ENCODE data around the gene CYP46A1. TPM values are rescaled to one million over a fixed set of nuclear protein-coding genes. Genes with fewer than 3 reads are reported as not detected.

Gene CYP46A1
- total and polyA plus RNA-seq, 12 donors: 0.67 to 5.9 (median 2.1) TPM

- TF ChIP-seq POLR2A (IDR thresholded peaks at IDR 0.05): no peak
- TF ChIP-seq, protein P1, sequence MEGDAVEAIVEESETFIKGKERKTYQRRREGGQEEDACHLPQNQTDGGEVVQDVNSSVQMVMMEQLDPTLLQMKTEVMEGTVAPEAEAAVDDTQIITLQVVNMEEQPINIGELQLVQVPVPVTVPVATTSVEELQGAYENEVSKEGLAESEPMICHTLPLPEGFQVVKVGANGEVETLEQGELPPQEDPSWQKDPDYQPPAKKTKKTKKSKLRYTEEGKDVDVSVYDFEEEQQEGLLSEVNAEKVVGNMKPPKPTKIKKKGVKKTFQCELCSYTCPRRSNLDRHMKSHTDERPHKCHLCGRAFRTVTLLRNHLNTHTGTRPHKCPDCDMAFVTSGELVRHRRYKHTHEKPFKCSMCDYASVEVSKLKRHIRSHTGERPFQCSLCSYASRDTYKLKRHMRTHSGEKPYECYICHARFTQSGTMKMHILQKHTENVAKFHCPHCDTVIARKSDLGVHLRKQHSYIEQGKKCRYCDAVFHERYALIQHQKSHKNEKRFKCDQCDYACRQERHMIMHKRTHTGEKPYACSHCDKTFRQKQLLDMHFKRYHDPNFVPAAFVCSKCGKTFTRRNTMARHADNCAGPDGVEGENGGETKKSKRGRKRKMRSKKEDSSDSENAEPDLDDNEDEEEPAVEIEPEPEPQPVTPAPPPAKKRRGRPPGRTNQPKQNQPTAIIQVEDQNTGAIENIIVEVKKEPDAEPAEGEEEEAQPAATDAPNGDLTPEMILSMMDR (IDR thresholded peaks at IDR 0.05): no peak
- no peaks in the 10 kb centered on the region for H3K9me3 ChIP-seq (replicated peaks in 1 of 3)
- H3K4me1 ChIP-seq (replicated peaks in 1 of 2): no peaks in the 10 kb centered on the region
- no peak overlapping the region for H3K4me3 ChIP-seq
- 82 to 90% (median 88%) methylated on average over 8 to 9 of the region's 9 CpGs for WGBS, 4 donors
- H3K27ac ChIP-seq: no peak overlapping the region
- intact Hi-C loops (cut with DNase I): no loop called here
- no peaks in the 10 kb centered on the region for H3K27me3 ChIP-seq
- no peaks in the 10 kb centered on the region for H3K36me3 ChIP-seq (replicated peaks in 1 of 2)
- no peak for DNase-seq
These were observed 9.9 kb upstream of the CYP46A1 start for GRCh38 chr14:99674064-99674650.

DNA sequence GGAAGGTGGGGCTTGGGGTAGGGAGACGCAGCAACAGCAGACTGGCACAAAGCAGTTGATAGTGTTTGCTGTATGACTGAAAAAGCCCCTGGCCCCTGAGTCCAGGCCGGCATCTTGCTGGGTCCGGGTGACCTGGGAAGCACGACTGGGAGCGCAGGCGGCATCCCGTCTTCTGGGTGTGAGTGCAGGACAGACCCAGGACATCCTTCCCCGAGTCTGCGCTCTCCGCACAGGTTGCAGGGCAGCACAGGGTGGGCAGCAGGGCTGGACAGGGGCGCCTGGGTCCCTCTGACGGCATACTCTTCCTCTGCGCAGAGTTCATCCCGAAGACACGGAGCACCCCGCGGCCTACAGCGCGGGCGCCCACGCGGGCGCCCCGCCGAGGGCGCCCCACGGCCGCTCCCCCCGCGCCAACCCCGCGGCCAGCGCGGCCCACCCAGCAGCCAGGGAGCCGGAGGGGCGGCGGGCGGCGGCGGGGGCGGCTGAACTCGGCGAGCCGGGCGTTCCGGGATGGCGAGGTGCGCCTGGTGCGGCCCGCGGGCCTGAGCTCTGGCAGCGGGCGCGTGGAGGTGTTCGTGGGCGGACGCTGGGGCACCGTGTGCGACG lies 9.2 kb upstream of the CYP46A1 start:
- Histone ChIP-seq H3K27ac (no peak overlapping the region), H3K27me3 (no peaks in the 10 kb centered on the region), H3K36me3 (replicated peaks in 1 of 2) (no peaks in the 10 kb centered on the region), H3K9me3 (replicated peaks in 1 of 3) (no peaks in the 10 kb centered on the region), H3K4me1 (replicated peaks in 1 of 2) (no peaks in the 10 kb centered on the region), H3K4me3 (no peak overlapping the region)
- 43 to 82% (median 61%) methylated on average over 19 to 60 of the region's 60 CpGs for WGBS, 4 donors
- intact Hi-C loops (cut with DNase I): loop anchor here in 1 of 2 donors (5.0 kb wide), 1 partner anchor 212 kb away; no protein-coding TSS in a partner anchor
- no peak for TF ChIP-seq POLR2A (IDR thresholded peaks at IDR 0.05)
- TF ChIP-seq, protein P1 (IDR thresholded peaks at IDR 0.05): no peak
- no peak for DNase-seq

- TF ChIP-seq, protein P1 (IDR thresholded peaks at IDR 0.05): no peak
- no peak for TF ChIP-seq POLR2A (IDR thresholded peaks at IDR 0.05)
- Histone ChIP-seq H3K36me3 (replicated peaks in 1 of 2) (no peaks in the 10 kb centered on the region), H3K27ac (no peak overlapping the region), H3K9me3 (replicated peaks in 1 of 3) (no peaks in the 10 kb centered on the region), H3K4me1 (replicated peaks in 1 of 2) (no peaks in the 10 kb centered on the region), H3K27me3 (no peaks in the 10 kb centered on the region), H3K4me3 (no peak overlapping the region)
- DNase-seq: no peak
- 38 to 90% (median 65%) methylated on average over 4 to 42 of the region's 42 CpGs for WGBS, 4 donors
- intact Hi-C loops (cut with DNase I): loop anchor here in 1 of 2 donors (5.0 kb wide), 1 partner anchor 212 kb away; no protein-coding TSS in a partner anchor
These were observed 8.7 kb upstream of the CYP46A1 start for GRCh38 chr14:99675382-99675835.

DNA sequence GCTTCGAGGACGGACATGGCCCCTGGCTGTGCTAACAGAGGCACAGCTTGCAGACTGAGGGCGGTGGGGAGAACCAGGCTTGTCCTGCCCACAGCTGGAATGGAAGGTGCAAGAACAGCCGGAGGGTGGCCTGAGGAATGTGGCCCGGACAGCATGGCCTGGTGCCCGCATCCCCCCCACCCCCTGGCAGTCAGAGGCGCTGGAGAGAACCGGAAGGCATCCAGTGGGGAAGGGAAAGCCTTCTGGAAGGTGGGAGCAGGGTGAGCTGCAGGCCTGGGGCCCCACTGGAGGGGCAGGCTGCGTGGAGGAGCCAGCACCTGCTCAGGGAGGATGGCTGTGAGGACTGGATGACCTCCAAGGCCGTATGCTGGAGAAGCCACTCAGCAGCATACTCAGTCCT lies 8.1 kb upstream of the CYP46A1 start:
- no peak for TF ChIP-seq POLR2A (IDR thresholded peaks at IDR 0.05)
- TF ChIP-seq, protein P1 (IDR thresholded peaks at IDR 0.05): no peak
- Histone ChIP-seq H3K27me3 (no peaks in the 10 kb centered on the region), H3K9me3 (replicated peaks in 1 of 3) (no peaks in the 10 kb centered on the region), H3K4me3 (no peak overlapping the region), H3K27ac (no peak overlapping the region), H3K36me3 (replicated peaks in 1 of 2) (no peaks in the 10 kb centered on the region), H3K4me1 (replicated peaks in 1 of 2) (no peaks in the 10 kb centered on the region)
- 45 to 77% (median 54%) methylated on average over 5 to 10 of the region's 10 CpGs for WGBS, 4 donors
- DNase-seq: no peak
- intact Hi-C loops (cut with DNase I): loop anchor here in 1 of 2 donors (5.0 kb wide), 1 partner anchor 211 kb away; no protein-coding TSS in a partner anchor
